Neutrophil (primary cell): Measurements from ENCODE around the gene ITGAD.

Experiments used
- H3K27ac ChIP-seq: fragments of 200-600 bp; sonication (generic); 2 replicates; pipeline ENCODE4 v1.5.1; 2016; ENCODE audit warnings: mild to moderate bottlenecking, moderate library complexity
- H3K27me3 ChIP-seq: fragments of 200-600 bp; sonication (generic); 2 replicates; pipeline ENCODE4 v1.6.0; 2016; ENCODE audit warnings: mild to moderate bottlenecking
- H3K36me3 ChIP-seq: fragments of 200-600 bp; sonication (generic); 2 replicates; pipeline ENCODE4 v1.5.1; 2017
- H3K4me1 ChIP-seq, 2 experiments: fragments of 200-600 bp in 1 of 2; sonication (generic) in 1 of 2; 1 replicate in 1 of 2; 2 replicates in 1 of 2; pipeline versions ENCODE4 v1.5.1 to v1.6.1; 2013 to 2016; ENCODE audit warnings: low read depth in 1 of 2, low read length in 1 of 2, mild to moderate bottlenecking in 1 of 2, moderate library complexity in 1 of 2; ENCODE audit not compliant: control insufficient read depth in 1 of 2, insufficient read depth in 1 of 2
- H3K4me3 ChIP-seq, 2 experiments: fragments of 200-600 bp in 1 of 2; sonication (generic) in 1 of 2; 1 replicate in 1 of 2; 2 replicates in 1 of 2; pipeline ENCODE4 v1.5.1; 2013 to 2016; ENCODE audit warnings: low read depth in 1 of 2, low read length in 1 of 2, mild to moderate bottlenecking in 1 of 2, moderate library complexity in 1 of 2
- H3K9me3 ChIP-seq: fragments of 200-600 bp; sonication (generic); 2 replicates; pipeline ENCODE4 v1.5.1; 2016
- TF ChIP-seq, protein P1 (sequence below): fragments of 200-600 bp; sonication (generic); IDR thresholded peaks from 2 replicates; pipeline ENCODE4 v1.5.1; 2016; ENCODE audit warnings: antibody characterized with exemption

Gene ITGAD

GRCh38 chr16:31400191-31400590 lies 7.1 kb downstream of the ITGAD start:
- no peaks in the 10 kb centered on the region for H3K9me3 ChIP-seq
- H3K27ac ChIP-seq, result peak overlapping the region; percentile 77
- peak overlapping the region; percentile 16 to 39 for H3K4me3 ChIP-seq
- TF ChIP-seq, protein P1, sequence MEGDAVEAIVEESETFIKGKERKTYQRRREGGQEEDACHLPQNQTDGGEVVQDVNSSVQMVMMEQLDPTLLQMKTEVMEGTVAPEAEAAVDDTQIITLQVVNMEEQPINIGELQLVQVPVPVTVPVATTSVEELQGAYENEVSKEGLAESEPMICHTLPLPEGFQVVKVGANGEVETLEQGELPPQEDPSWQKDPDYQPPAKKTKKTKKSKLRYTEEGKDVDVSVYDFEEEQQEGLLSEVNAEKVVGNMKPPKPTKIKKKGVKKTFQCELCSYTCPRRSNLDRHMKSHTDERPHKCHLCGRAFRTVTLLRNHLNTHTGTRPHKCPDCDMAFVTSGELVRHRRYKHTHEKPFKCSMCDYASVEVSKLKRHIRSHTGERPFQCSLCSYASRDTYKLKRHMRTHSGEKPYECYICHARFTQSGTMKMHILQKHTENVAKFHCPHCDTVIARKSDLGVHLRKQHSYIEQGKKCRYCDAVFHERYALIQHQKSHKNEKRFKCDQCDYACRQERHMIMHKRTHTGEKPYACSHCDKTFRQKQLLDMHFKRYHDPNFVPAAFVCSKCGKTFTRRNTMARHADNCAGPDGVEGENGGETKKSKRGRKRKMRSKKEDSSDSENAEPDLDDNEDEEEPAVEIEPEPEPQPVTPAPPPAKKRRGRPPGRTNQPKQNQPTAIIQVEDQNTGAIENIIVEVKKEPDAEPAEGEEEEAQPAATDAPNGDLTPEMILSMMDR, result no peak
- peaks cover 31 to 33% of the 10 kb centered on the region in 2 experiments for H3K4me1 ChIP-seq
- no peaks in the 10 kb centered on the region for H3K36me3 ChIP-seq
- H3K27me3 ChIP-seq, result no peaks in the 10 kb centered on the region

- no peak overlapping the region for H3K27ac ChIP-seq
- no peaks in the 10 kb centered on the region for H3K27me3 ChIP-seq
- H3K4me3 ChIP-seq, result no peak overlapping the region
- TF ChIP-seq, protein P1, result no peak
- H3K4me1 ChIP-seq, result peaks cover 31 to 33% of the 10 kb centered on the region in 2 experiments
- no peaks in the 10 kb centered on the region for H3K36me3 ChIP-seq
- no peaks in the 10 kb centered on the region for H3K9me3 ChIP-seq
These were observed 8.3 kb downstream of the ITGAD start for GRCh38 chr16:31401436-31401835.

- Histone ChIP-seq H3K36me3 (no peaks in the 10 kb centered on the region), H3K4me1 (peaks cover 31 to 33% of the 10 kb centered on the region in 2 experiments), H3K27me3 (peaks cover 5% of the 10 kb centered on the region), H3K9me3 (no peaks in the 10 kb centered on the region), H3K4me3 (no peak overlapping the region), H3K27ac (no peak overlapping the region)
- TF ChIP-seq, protein P1, result no peak
These were observed 9.6 kb downstream of the ITGAD start for GRCh38 chr16:31402687-31403086.

DNA sequence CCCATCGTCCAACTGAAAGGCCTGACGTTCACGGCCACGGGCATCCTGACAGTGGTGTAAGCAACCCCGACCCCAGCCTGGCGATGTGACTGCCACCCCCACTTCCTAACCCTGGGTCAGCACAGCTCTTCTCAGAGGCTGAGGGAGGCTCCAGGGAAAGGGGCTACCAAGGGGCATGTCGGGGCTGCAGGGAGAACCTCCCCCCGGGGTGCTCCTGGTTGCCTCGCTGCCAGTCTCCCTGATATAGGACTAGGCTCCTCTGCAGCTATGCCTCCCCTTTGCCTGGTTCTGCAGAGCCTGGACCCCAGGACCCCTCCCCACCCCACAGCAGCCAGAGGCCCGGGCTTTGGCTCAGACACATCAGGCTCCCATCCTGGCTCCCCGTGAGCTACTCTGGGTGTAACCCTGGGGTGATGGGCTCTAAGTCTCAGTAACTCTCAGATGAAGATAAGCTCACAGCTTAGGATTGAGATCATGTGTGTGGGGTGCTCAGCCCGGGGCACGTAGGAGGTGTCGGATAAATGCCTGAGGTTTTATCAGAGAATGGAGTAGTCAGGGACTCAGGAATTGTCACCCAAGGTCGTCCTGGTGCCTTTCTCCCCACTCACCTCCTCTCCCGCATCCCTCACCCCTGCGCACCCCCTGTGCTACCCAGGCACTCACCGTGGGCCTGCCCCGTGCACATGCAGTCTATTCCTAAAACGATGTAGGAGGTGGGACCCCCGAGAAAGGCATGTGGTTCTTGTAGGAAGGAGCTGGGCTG lies 10.6 kb downstream of the ITGAD start:
- H3K9me3 ChIP-seq, result no peaks in the 10 kb centered on the region
- H3K27me3 ChIP-seq, result peaks cover 12% of the 10 kb centered on the region
- TF ChIP-seq, protein P1, result no peak
- H3K4me3 ChIP-seq, result no peak overlapping the region
- peaks cover 27 to 29% of the 10 kb centered on the region in 2 experiments for H3K4me1 ChIP-seq
- no peak overlapping the region for H3K27ac ChIP-seq
- no peaks in the 10 kb centered on the region for H3K36me3 ChIP-seq

- H3K27ac ChIP-seq, result no peak overlapping the region
- H3K36me3 ChIP-seq, result no peaks in the 10 kb centered on the region
- H3K27me3 ChIP-seq, result peaks cover 12% of the 10 kb centered on the region
- TF ChIP-seq, protein P1, result no peak
- H3K4me1 ChIP-seq, result peaks cover 19 to 21% of the 10 kb centered on the region in 2 experiments
- H3K4me3 ChIP-seq, result no peak overlapping the region
- H3K9me3 ChIP-seq, result no peaks in the 10 kb centered on the region
These were observed 11.4 kb downstream of the ITGAD start for GRCh38 chr16:31404353-31405064.
